Cardiac fibroblast (primary cell): ENCODE measurements around the gene SMIM11.
"Not testable (repeated sequence)": the region's sequence is repeated elsewhere in the genome, so short reads cannot be mapped to it uniquely, and the experiment has no call there.

Source experiments
- DNase-seq, 2 donors: peaks; one replicate each; pipeline versions ENCODE4 v3.0.0 to v3.0.0-alpha.2; 2010; ENCODE audit warnings: low read depth in 2 of 2
- H3K4me3 ChIP-seq, 2 donors: replicated peaks in 1 of 2; 1 replicate in 1 of 2; 2 replicates in 1 of 2; pipeline ENCODE4 v1.5.1; 2011; ENCODE audit warnings: low read depth in 2 of 2, low read length in 2 of 2, mild to moderate bottlenecking in 2 of 2, moderate library complexity in 1 of 2
- CTCF ChIP-seq: IDR thresholded peaks from one replicate; pipeline ENCODE4 v1.5.1; 2011; ENCODE audit warnings: low read depth, mild to moderate bottlenecking, low read length, inconsistent platforms

The SMIM11 gene, protein sequence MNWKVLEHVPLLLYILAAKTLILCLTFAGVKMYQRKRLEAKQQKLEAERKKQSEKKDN

DNA sequence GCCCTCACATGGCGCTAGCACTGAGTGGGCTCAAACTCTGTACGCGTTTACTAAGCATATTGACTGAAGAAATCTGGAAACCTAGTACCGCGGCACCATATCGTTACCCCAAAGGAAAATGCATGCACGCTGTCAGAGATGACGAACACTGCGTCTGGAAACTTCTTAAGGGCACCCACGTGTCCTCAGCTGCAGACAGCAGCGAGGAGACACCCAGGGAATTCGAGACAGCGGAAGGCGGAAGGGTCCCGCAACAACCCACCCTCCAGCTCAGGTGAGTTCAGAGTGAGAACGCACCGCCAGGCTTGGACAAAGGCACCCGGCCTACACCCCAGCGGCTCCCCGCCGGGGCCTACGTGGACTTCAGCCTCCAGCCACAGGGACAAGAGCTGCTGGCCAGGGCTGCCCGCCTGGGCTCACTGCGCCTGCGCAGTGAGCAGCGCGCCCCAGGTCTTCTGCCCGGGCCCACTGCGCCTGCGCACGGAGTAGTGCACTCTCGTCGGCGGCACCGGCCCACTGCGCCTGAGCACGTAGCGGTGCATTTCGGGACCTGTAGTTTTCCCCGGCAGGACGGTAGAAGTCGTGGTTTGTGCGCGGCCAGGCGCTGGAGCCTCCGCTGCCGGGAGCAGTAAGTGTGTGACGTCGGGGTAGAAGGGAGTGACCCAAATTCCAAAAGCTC is at the start of gene SMIM11:
TSS of gene SMIM11 (plus strand) at position 568 of the 679 bp plus-strand sequence. CDS start 3,998 bp downstream, outside the sequence.
- not testable (repeated sequence) for DNase-seq, H3K4me3 ChIP-seq

DNA sequence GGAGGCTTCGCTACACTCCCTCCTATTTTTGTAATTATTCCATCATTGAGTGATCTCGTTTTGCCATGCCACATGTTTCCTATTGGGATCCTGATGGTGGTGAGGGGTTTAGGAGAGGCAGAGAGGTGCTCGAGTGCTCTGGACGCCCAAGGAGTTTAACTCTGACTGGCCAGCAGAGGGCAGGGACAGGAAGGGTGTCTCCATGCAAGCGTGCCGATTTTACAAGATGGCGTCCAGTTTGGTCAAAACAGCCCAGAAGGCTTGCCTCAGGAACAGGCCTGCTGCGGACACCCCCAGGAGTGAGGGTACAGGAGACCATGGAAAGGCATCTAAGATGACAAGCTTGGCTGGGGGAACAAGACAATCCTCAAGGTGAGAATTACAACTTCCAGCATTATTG is 45.3 kb upstream of the SMIM11 start:
- no peak for TF ChIP-seq CTCF
- no peak for DNase-seq
- H3K4me3 ChIP-seq: no peak overlapping the region

DNA sequence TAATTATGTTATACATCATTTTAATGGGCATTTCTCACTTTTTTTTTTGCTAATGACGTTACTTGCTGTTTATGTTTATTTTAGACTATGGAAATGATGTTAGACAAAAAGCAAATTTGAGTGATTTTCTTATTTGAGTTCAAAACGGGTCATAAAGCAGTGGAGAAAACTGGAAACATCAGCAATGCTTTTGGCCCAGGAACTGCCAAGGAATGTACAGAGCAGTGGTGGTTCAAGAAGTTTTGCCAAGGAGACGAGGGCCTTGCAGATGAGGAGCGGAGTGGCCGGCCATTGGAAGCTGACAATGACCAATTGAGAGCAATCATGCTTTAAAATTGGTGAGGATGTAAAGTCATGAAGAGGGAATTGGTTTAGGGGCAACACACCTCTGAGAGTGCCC is 43.6 kb upstream of the SMIM11 start:
- TF ChIP-seq CTCF: no peak
- no peak for DNase-seq
- no peak overlapping the region for H3K4me3 ChIP-seq

- DNase-seq: no peak
- TF ChIP-seq CTCF: no peak
- H3K4me3 ChIP-seq: no peak overlapping the region
Observed at GRCh38 chr21:34332347-34332746, 43.0 kb upstream of the SMIM11 start.

DNA sequence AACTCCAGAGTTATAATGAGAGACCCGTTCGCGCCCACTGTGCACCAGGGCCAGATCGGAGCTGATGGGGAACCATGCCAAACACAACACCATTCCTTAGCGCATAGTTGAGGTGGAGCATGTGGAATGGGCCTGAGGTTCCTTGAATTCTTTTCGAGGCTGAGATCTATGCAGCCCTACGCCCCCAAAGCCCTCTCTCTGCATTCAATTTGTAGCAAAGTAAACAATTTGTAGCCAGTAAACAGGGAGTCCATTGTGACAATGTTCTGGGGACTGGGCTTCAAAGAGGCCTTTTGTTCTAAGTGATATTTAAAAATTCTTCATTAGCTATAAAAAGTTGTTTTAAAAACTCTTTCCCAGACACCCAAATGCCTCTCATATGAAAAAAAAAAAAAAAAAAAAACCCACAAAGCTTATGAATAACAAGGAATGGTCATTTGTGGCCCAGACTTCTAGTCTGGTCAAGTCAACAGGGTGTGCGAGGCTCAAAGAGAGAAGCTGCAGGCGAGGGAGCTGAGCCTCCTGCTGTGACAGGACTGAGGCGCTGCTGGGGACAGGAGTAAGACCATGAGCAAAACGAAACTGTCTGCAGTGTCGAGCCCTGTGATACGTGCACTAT is 42.1 kb upstream of the SMIM11 start:
- DNase-seq: no peak
- no peak overlapping the region for H3K4me3 ChIP-seq

DNA sequence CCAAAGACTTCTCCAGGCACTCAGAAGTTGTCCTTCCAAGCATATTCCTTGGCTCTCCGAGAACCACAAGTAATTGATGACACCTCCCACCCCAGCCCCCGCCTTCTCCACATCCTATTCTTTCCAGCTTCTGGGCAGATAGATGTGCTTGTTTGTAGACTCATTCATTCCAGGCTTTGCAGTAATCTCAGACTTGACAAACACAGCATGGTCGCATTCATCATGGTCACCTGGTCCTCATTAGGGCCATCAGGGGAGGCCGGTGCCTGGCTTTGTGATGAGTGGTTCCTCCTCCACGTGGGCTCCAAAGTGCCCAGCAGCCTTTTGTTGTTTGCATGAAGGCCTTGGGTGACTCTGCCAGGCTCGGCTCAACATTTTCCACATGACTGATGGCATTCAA is 40.0 kb upstream of the SMIM11 start:
- no peak for TF ChIP-seq CTCF
- H3K4me3 ChIP-seq: no peak overlapping the region
- no peak for DNase-seq

More for the DNA sequence above, 42.1 kb upstream of the SMIM11 start:
- TF ChIP-seq CTCF: no peak

DNA sequence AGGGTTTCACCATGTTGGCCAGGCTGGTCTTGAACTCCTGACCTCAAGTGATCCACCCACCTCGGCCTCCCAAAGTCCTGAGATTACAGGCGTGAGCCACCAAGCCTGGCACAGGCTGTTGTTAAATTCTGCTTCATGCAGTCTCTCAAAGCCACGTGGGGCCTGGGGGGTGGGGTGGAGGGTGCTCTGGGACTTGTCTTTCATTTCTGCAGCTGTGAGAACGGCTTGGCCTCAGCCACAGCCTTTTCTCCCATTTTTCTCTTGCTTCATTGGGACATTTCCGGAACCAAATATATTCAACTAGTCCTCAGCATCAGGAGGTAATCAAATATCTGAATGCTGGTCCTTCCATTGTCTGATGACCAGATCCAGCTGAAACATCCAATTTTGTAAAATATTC is 39.1 kb upstream of the SMIM11 start:
- H3K4me3 ChIP-seq: no peak overlapping the region
- peak; percentile 36 to 52 for DNase-seq
- no peak for TF ChIP-seq CTCF
